Nephron progenitor cell (in vitro differentiated cells): ENCODE data around the gene INHBB.

Source experiments
- DNase-seq: peaks from one replicate; pipeline ENCODE4 v3.0.0; 2021
- H3K27ac Mint-ChIP-seq: 2 replicates; pipeline ENCODE4 v1.8.0; 2021; ENCODE audit warnings: mild to moderate bottlenecking, moderate library complexity, mixed read lengths
- H3K27me3 Mint-ChIP-seq: 2 replicates; pipeline ENCODE4 v1.8.0; 2021; ENCODE audit warnings: mild to moderate bottlenecking, low read depth, mixed read lengths; ENCODE audit not compliant: poor library complexity
- H3K36me3 Mint-ChIP-seq: 2 replicates; pipeline ENCODE4 v1.8.0; 2021; ENCODE audit warnings: low read depth, mixed read lengths
- H3K4me1 Mint-ChIP-seq: 2 replicates; pipeline ENCODE4 v1.8.0; 2021; ENCODE audit warnings: mixed read lengths
- H3K4me3 Mint-ChIP-seq: 2 replicates; pipeline ENCODE4 v1.8.0; 2021; ENCODE audit warnings: mild to moderate bottlenecking, moderate library complexity, mixed read lengths
- H3K9me3 Mint-ChIP-seq: 2 replicates; pipeline ENCODE4 v1.8.0; 2021; ENCODE audit warnings: mild to moderate bottlenecking, moderate library complexity, mixed read lengths
- TF ChIP-seq, protein P1 (sequence below): fragments of 200-600 bp; sonication (generic); IDR thresholded peaks from 2 replicates; pipeline ENCODE4 v1.5.0; 2021; ENCODE audit warnings: antibody characterized with exemption

The INHBB gene

DNA sequence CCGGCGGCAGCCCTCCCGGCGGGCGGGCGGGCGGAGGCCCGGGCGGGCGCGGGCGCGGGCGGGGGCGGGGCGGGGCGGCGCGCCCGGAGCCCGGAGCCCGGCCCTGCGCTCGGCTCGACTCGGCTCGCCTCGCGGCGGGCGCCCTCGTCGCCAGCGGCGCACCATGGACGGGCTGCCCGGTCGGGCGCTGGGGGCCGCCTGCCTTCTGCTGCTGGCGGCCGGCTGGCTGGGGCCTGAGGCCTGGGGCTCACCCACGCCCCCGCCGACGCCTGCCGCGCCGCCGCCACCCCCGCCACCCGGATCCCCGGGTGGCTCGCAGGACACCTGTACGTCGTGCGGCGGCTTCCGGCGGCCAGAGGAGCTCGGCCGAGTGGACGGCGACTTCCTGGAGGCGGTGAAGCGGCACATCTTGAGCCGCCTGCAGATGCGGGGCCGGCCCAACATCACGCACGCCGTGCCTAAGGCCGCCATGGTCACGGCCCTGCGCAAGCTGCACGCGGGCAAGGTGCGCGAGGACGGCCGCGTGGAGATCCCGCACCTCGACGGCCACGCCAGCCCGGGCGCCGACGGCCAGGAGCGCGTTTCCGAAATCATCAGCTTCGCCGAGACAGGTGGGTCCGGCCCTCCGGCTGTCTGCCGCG lies at the start of gene INHBB:
Gene INHBB (plus strand): TSS at position 111 of the 641 bp plus-strand sequence. CDS start 53 bp downstream, at position 164.
- H3K9me3 Mint-ChIP-seq, result no peaks in the 10 kb centered on the region

DNA sequence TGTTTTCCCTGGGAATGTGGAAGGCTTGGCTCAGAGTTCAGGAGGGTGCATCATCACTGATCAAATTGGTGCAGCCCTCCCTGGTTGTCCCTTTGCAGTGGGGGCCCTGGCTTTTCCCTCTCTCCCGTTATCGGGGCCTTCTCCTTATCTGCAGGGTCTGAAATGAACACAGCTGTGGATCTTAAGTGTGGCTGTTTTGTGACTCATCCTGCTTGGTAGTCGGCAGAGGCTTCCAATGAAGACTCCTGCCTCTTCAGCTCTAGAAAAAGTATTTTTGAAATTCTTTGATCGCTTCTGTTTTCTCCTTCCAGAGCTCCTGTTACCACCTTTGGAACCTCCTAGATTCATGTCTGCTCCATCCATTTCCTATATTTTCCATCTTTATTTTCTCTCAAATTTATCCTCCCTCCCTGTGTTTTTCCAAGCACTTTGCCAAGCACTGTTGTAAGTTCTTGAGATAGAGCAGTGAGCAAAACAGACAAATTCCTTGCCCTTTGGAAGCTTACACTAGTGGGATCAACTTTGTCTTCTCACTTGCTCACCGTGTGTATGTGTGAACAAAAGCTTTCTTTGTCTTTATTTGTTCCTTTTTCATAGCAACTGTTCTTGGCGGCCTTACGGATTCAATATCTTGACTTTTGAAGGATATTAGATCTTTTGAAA lies 47.6 kb upstream of the INHBB start:
- DNase-seq, result no peak
- Mint-ChIP-seq H3K4me1 (peaks cover 8% of the 10 kb centered on the region), H3K27me3 (peaks cover 8% of the 10 kb centered on the region)

More for the DNA sequence above, at the start of gene INHBB:
- Mint-ChIP-seq H3K27me3 (peaks cover 81% of the 10 kb centered on the region), H3K4me1 (peaks cover 44% of the 10 kb centered on the region), H3K36me3 (no peaks in the 10 kb centered on the region), H3K4me3 (peak within 1 kb of the TSS; percentile 72), H3K27ac (no peak within 1 kb of the TSS)
- TF ChIP-seq, protein P1, sequence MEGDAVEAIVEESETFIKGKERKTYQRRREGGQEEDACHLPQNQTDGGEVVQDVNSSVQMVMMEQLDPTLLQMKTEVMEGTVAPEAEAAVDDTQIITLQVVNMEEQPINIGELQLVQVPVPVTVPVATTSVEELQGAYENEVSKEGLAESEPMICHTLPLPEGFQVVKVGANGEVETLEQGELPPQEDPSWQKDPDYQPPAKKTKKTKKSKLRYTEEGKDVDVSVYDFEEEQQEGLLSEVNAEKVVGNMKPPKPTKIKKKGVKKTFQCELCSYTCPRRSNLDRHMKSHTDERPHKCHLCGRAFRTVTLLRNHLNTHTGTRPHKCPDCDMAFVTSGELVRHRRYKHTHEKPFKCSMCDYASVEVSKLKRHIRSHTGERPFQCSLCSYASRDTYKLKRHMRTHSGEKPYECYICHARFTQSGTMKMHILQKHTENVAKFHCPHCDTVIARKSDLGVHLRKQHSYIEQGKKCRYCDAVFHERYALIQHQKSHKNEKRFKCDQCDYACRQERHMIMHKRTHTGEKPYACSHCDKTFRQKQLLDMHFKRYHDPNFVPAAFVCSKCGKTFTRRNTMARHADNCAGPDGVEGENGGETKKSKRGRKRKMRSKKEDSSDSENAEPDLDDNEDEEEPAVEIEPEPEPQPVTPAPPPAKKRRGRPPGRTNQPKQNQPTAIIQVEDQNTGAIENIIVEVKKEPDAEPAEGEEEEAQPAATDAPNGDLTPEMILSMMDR, result no peak
- peak; percentile 37 for DNase-seq

DNA sequence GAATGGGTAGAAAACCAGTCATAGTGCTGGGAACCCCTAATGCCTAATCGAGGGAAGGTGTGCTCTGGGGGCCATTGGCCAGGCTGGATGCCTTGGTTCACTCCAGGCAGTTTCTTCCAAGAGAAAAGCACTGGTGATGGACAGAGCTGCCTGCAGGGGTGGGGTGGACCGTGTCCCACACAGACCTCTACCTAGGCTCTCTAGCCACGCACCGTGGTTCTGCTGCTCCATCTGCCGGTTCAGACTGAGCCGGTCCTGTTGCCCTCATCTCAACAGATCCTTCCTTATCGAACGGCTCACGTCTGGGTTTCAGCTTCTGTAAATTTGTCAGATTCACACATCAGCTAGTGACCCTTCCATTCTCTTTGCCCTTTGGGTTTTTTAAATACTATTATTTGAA lies 46.9 kb upstream of the INHBB start:
- H3K9me3 Mint-ChIP-seq, result no peaks in the 10 kb centered on the region

More for the DNA sequence above, 47.6 kb upstream of the INHBB start:
- TF ChIP-seq, protein P1, result no peak
- no peak overlapping the region for H3K4me3 Mint-ChIP-seq
- H3K36me3 Mint-ChIP-seq, result peaks cover 53% of the 10 kb centered on the region
- H3K27ac Mint-ChIP-seq, result no peak overlapping the region
- H3K9me3 Mint-ChIP-seq, result no peaks in the 10 kb centered on the region

DNA sequence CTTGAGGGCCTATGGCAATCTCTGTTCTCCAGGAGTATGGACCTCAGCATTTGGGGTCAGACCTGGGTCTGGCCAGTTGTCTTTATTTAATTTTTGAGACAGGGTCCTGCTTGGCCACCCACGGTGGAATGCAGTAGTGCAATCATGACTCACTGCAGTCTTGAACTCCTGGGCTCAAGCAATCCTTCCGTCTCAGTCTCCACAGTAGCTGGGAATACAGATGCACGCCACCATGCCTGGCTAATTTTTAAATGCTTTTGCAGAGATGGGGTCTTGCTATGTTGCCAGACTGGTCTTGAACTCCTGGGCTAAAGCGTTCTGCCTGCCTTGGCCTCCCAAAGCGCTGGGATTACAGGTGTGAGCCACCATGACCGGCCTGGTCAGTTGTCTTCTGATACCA lies 46.4 kb upstream of the INHBB start:
- no peak for DNase-seq
- H3K4me1 Mint-ChIP-seq, result no peaks in the 10 kb centered on the region
- no peaks in the 10 kb centered on the region for H3K9me3 Mint-ChIP-seq
- H3K27ac Mint-ChIP-seq, result no peak overlapping the region
- H3K4me3 Mint-ChIP-seq, result no peak overlapping the region
- H3K27me3 Mint-ChIP-seq, result peaks cover 16% of the 10 kb centered on the region
- TF ChIP-seq, protein P1, result no peak
- H3K36me3 Mint-ChIP-seq, result peaks cover 47% of the 10 kb centered on the region

More for the DNA sequence above, 46.9 kb upstream of the INHBB start:
- Mint-ChIP-seq H3K27me3 (peaks cover 15% of the 10 kb centered on the region), H3K4me1 (peaks cover 2% of the 10 kb centered on the region), H3K4me3 (no peak overlapping the region), H3K27ac (no peak overlapping the region), H3K36me3 (peaks cover 51% of the 10 kb centered on the region)
- TF ChIP-seq, protein P1, result no peak
- DNase-seq, result no peak

DNA sequence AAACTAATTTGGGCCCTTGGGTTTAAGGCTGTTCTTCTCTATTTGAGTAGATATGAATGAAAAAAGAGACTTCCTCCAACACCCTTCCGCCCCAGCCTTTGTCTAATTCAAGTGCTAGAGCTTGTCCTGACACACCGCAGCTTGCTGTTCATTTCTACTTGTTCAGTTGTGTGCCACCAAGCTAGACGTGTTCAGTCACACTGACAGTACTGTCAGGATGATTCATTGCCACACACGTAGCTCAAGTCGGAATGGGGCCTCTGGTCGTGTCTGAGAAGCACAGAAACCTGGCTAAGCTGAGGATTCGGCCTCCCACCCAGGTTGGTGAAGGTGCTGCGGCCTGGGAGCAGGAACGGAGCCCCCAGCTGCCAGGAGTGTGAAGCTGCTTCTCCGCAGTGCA lies 45.6 kb upstream of the INHBB start:
- H3K4me1 Mint-ChIP-seq, result no peaks in the 10 kb centered on the region
- no peak overlapping the region for H3K27ac Mint-ChIP-seq
- TF ChIP-seq, protein P1, result no peak
- no peaks in the 10 kb centered on the region for H3K9me3 Mint-ChIP-seq
- H3K4me3 Mint-ChIP-seq, result no peak overlapping the region
- H3K36me3 Mint-ChIP-seq, result peaks cover 46% of the 10 kb centered on the region
- H3K27me3 Mint-ChIP-seq, result peaks cover 21% of the 10 kb centered on the region
- DNase-seq, result no peak
